Neutrophil (primary cell): ENCODE data around the gene TADA2B.
A peak's percentile ranks its signal among the peaks of the same experiment; 100 is the strongest.

Source experiments
- H3K27ac ChIP-seq: fragments of 200-600 bp; sonication (generic); 2 replicates; pipeline ENCODE4 v1.5.1; 2016; ENCODE audit warnings: mild to moderate bottlenecking, moderate library complexity
- H3K27me3 ChIP-seq: fragments of 200-600 bp; sonication (generic); 2 replicates; pipeline ENCODE4 v1.6.0; 2016; ENCODE audit warnings: mild to moderate bottlenecking
- H3K36me3 ChIP-seq: fragments of 200-600 bp; sonication (generic); 2 replicates; pipeline ENCODE4 v1.5.1; 2017
- H3K4me1 ChIP-seq, 2 experiments: fragments of 200-600 bp in 1 of 2; sonication (generic) in 1 of 2; 1 replicate in 1 of 2; 2 replicates in 1 of 2; pipeline versions ENCODE4 v1.5.1 to v1.6.1; 2013 to 2016; ENCODE audit warnings: low read depth in 1 of 2, low read length in 1 of 2, mild to moderate bottlenecking in 1 of 2, moderate library complexity in 1 of 2; ENCODE audit not compliant: control insufficient read depth in 1 of 2, insufficient read depth in 1 of 2
- H3K4me3 ChIP-seq, 2 experiments: fragments of 200-600 bp in 1 of 2; sonication (generic) in 1 of 2; 1 replicate in 1 of 2; 2 replicates in 1 of 2; pipeline ENCODE4 v1.5.1; 2013 to 2016; ENCODE audit warnings: low read depth in 1 of 2, low read length in 1 of 2, mild to moderate bottlenecking in 1 of 2, moderate library complexity in 1 of 2
- H3K9me3 ChIP-seq: fragments of 200-600 bp; sonication (generic); 2 replicates; pipeline ENCODE4 v1.5.1; 2016
- CTCF ChIP-seq: fragments of 200-600 bp; sonication (generic); IDR thresholded peaks from 2 replicates; pipeline ENCODE4 v1.5.1; 2016; ENCODE audit warnings: antibody characterized with exemption

The TADA2B gene

DNA sequence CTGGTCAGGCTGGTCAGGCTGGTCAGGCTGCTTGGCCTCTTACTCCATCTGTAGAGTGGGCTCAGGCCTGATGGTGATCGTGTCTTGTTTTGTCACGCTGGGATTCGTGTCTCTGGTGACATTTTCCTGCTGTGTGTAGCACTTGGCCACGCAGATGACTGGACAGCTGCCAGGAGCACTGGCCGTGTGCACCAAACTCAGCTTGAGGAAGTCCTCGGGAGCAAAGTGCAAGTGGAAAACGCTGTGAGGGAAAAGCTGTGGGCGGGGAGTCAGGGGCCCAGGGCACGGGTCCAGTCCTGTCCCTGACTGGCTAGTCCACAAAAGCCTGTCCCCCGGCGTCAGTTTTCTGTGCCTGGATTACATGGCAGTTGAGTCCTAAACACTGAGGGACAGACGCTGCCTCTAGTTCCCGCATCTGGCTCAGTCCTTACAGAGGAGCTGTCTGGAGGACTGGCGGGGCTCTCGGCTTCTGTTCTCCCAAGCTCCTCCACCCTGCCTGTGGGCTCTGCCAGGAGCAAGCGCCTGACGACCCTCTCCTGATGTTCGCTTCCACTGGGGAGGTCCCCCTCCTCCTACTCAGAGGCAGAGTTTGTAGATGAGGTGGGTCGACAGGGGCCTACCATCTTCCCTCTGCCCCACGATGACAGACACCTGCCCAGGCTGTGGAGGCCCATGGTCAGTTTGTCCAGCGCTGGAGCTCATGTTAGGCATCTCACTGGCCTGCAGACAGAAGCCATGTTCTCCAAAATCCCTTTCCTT is 60.6 kb downstream of the TADA2B start:
- Histone ChIP-seq H3K4me3 (peak overlapping the region; percentile 67 to 68), H3K27me3 (peaks cover 55% of the 10 kb centered on the region), H3K9me3 (no peaks in the 10 kb centered on the region), H3K36me3 (no peaks in the 10 kb centered on the region), H3K27ac (peak overlapping the region; percentile 15), H3K4me1 (peaks cover 17 to 22% of the 10 kb centered on the region in 2 experiments)
- no peak for TF ChIP-seq CTCF

GRCh38 chr4:7104366-7105031 is 61.3 kb downstream of the TADA2B start:
- no peak for TF ChIP-seq CTCF
- no peak overlapping the region for H3K4me3 ChIP-seq
- H3K27ac ChIP-seq = no peak overlapping the region
- no peaks in the 10 kb centered on the region for H3K9me3 ChIP-seq
- peaks cover 17 to 22% of the 10 kb centered on the region in 2 experiments for H3K4me1 ChIP-seq
- peaks cover 48% of the 10 kb centered on the region for H3K27me3 ChIP-seq
- H3K36me3 ChIP-seq = no peaks in the 10 kb centered on the region

- Histone ChIP-seq H3K27me3 (peaks cover 48% of the 10 kb centered on the region), H3K4me3 (no peak overlapping the region), H3K4me1 (peaks cover 17 to 22% of the 10 kb centered on the region in 2 experiments), H3K27ac (no peak overlapping the region), H3K36me3 (no peaks in the 10 kb centered on the region), H3K9me3 (no peaks in the 10 kb centered on the region)
- TF ChIP-seq CTCF = no peak
These were observed 62.1 kb downstream of the TADA2B start for GRCh38 chr4:7105276-7105675.

DNA sequence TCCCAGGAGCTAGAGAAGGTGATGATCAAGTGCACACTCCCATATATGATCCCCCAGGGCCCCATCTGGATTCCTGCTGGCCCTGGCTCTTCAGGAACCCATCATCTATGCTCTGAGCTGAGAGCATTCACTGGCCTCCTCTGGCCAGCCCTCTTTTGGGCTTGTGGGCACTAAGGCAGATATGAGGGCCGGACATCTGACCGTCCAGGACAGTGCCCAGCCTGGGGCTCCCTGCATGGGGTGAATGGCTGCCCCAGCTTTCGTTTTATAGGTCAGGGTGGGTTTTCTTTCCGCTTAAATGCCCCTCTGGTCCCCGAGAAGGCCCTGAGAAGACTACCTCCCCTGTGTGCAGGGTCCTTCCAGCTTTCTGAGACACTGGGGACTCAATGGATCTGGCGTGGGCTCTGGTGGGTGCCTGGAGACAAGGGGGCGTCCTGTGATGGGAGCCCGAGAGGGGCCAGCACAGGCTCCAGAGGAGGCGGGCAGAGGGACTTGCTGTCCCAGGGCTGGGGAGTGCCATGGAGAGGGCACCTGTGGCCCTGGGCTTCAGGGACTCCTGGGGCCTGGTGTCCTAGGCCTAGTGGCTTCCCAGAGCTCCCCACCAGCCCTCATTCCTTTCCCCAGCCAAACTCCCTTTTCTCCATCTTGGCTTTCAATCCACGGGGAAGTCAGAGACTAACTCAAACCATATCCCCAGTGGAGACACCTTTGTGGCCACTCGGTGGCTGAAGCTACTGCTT is 64.2 kb downstream of the TADA2B start:
- no peaks in the 10 kb centered on the region for H3K36me3 ChIP-seq
- H3K27me3 ChIP-seq = peaks cover 36% of the 10 kb centered on the region
- no peak for TF ChIP-seq CTCF
- H3K9me3 ChIP-seq = no peaks in the 10 kb centered on the region
- H3K27ac ChIP-seq = no peak overlapping the region
- H3K4me1 ChIP-seq = peaks cover 12 to 14% of the 10 kb centered on the region in 2 experiments
- H3K4me3 ChIP-seq = no peak overlapping the region
